Gastrocnemius medialis (tissue), 4 donors: Measurements from ENCODE around the gene CFAP46.

Experiments
- CTCF ChIP-seq, 5 experiments: fragments of 450-650 bp in 3 of 5; fragments of 200-600 bp in 2 of 5; sonication (generic) in 2 of 5; IDR thresholded peaks in 4 of 5; conservative IDR thresholded peaks in 1 of 5; 1 replicate in 4 of 5; 2 replicates in 1 of 5; pipeline ENCODE4 v1.5.1; 2016 to 2019; ENCODE audit warnings: antibody characterized with exemption in 5 of 5, mild to moderate bottlenecking in 3 of 5, moderate library complexity in 3 of 5
- POLR2A ChIP-seq, 2 donors: fragments of 450-650 bp; IDR thresholded peaks; one replicate each; pipeline ENCODE4 v1.6.1; 2017; ENCODE audit warnings: antibody characterized with exemption in 2 of 2, mild to moderate bottlenecking in 2 of 2, moderate library complexity in 2 of 2

DNA sequence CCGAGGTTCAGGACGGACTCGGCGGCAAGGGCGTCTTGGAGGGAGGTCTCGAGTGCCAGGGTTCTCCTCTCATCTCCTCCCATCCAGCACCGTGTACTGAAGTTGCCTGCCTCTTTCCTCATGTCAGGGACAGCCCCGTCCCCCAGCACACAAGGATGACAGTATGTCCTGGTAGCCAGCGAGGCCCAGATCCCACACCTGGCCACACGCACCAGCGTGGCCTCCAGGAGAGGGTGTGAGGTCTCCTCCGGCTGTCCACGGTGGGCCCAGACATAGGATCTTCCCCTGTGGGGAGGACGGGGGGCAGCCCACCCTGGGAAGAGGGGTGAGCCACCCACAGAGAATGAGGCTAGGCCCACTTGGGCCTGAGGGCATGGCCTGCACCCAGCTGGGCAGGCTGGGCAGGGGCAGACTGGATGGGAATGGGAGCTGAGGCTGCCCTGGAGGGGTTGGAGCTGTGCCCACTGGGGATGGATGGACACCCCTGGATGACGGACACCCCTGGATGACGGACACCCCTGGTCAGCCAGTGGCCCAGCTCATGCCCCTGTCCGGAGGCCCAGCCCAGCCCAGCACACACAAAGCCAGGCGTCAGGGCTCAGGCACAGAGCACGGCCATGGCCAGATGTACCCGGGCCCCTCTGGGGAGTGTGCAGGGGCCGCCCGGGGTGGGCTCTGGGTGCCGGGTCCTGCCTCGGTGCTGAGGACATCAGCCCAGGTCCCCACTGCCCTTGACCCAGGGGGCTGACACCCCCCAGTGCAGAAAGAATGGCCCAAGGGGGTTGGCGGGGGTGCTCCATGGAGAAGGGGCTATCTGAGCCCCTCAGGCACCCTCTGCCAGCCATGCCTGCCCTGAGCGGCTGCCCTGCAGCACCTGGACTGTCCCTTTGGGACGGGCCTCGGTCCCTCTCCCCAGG is 30.9 kb upstream of the CFAP46 start:
- TF ChIP-seq CTCF (IDR thresholded peaks at IDR 0.05 in 4 of 5, conservative IDR thresholded peaks at IDR 0.05 in 1 of 5) (no peak), POLR2A (IDR thresholded peaks at IDR 0.05) (no peak)
